ENCODE results near the gene METRN.
A peak's percentile ranks its signal among the peaks of the same experiment; 100 is the strongest.

METRN gene

DNA sequence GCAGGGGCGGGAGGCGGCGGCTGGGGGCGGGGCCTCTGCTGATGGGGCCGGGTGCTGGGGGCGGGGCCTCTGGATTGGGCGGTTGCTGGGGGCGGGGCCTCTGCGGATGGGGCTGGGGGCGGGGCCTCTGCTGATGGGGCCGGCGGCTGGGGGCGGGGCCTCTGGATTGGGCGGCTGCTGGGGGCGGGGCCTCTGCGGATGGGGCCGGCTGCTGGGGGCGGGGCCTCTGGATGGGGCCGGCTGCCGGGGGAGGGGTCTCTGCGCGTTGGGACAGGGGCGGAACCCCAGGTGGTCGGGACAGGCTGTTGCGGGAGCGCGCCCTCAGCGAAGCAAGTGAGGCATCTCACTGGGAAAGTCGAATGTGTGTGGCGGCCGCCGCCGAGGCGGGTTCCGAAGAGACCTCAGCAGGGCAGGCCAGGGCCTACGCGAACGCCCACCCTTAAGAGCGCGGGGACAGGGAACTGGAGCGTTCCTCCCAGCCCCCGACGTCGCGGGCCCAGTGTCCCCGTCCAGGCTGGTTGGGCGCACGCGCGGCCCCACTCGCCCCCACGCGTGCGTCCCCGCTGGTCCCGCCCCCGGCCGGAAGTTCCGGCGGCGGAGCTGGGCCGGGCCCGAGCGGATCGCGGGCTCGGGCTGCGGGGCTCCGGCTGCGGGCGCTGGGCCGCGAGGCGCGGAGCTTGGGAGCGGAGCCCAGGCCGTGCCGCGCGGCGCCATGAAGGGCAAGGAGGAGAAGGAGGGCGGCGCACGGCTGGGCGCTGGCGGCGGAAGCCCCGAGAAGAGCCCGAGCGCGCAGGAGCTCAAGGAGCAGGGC lies 34.9 kb upstream of the METRN start, which contains the start of gene STUB1 (continued):
- TF ChIP-seq, protein P1, sequence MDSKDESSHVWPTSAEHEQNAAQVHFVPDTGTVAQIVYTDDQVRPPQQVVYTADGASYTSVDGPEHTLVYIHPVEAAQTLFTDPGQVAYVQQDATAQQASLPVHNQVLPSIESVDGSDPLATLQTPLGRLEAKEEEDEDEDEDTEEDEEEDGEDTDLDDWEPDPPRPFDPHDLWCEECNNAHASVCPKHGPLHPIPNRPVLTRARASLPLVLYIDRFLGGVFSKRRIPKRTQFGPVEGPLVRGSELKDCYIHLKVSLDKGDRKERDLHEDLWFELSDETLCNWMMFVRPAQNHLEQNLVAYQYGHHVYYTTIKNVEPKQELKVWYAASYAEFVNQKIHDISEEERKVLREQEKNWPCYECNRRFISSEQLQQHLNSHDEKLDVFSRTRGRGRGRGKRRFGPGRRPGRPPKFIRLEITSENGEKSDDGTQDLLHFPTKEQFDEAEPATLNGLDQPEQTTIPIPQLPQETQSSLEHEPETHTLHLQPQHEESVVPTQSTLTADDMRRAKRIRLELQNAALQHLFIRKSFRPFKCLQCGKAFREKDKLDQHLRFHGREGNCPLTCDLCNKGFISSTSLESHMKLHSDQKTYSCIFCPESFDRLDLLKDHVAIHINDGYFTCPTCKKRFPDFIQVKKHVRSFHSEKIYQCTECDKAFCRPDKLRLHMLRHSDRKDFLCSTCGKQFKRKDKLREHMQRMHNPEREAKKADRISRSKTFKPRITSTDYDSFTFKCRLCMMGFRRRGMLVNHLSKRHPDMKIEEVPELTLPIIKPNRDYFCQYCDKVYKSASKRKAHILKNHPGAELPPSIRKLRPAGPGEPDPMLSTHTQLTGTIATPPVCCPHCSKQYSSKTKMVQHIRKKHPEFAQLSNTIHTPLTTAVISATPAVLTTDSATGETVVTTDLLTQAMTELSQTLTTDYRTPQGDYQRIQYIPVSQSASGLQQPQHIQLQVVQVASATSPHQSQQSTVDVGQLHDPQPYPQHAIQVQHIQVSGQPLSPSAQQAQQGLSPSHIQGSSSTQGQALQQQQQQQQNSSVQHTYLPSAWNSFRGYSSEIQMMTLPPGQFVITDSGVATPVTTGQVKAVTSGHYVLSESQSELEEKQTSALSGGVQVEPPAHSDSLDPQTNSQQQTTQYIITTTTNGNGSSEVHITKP (tag by site-specific recombination; IDR thresholded peaks at IDR 0.05), result peak; percentile 96
- TF ChIP-seq ZNF623 (tag by site-specific recombination; IDR thresholded peaks at IDR 0.05) (no peak), ZNF302 (tag by site-specific recombination; IDR thresholded peaks at IDR 0.05; ENCODE audit: low read depth) (no peak), GLIS2 (tag by site-specific recombination; IDR thresholded peaks at IDR 0.05) (peak; percentile 96), ZNF747 (tag by site-specific recombination; IDR thresholded peaks at IDR 0.05) (no peak), ZNF423 (tag by site-specific recombination; IDR thresholded peaks at IDR 0.05) (no peak)

DNA sequence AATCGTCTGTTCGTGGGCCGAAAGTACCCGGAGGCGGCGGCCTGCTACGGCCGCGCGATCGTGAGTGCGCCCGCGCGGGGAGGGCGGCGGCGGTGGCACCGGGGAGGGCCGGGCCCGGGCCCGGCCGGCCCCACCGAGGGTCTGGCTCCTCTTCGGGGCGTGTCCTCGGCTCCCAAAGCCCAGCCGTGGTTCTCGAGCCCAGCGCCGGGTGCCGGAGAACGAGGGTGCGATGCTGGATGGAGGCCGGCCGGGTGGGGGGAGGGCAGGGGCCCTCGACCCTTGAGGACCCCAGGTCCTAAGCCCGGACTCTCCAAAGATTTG lies 34.3 kb upstream of the METRN start:
- Histone ChIP-seq H3K27ac (ENCODE audit: extremely low read depth, low read depth, low read length) (peak overlapping the region; percentile 97), H3K4me1 (ENCODE audit: control insufficient read depth, insufficient read depth, low read length) (peaks cover 14% of the 10 kb centered on the region; the same call in 1 of the 2 replicates), H3K36me3 (ENCODE audit: control insufficient read depth in 2 of 2, insufficient read depth in 1 of 2, low read length in 2 of 2) (peaks cover 3 to 42% of the 10 kb centered on the region in 2 experiments; a peak in 1 of 3 replicates), H3K4me3 (ENCODE audit: low read depth, low read length) (peak overlapping the region; percentile 82), H3K9me3 (ENCODE audit: control insufficient read depth, insufficient read depth, low read depth, low read length) (no peaks in the 10 kb centered on the region)
- TF ChIP-seq ZNF394 (tag by site-specific recombination; IDR thresholded peaks at IDR 0.05; ENCODE audit: borderline replicate concordance) (no peak), ZNF596 (tag by site-specific recombination; IDR thresholded peaks at IDR 0.05) (no peak), ZNF239 (tag by site-specific recombination; IDR thresholded peaks at IDR 0.05) (no peak), HOXC10 (CRISPR knock-in tag; IDR thresholded peaks at IDR 0.05) (no peak), IKZF3 (tag by site-specific recombination; IDR thresholded peaks at IDR 0.05) (no peak), ZNF560 (tag by site-specific recombination; IDR thresholded peaks at IDR 0.05; ENCODE audit: borderline replicate concordance) (no peak), ZNF664 (tag by site-specific recombination; IDR thresholded peaks at IDR 0.05) (no peak)
- CTCF ChIA-PET, result no interaction called here
- POLR2A ChIA-PET, result interaction anchor here (0.9 to 5.4 kb wide), 10 partner anchors 9 to 108 kb away, joined by 3 to 57 read pairs (median 4); partner anchors contain the start of genes ANTKMT, CHTF18, RHOT2 and RPUSD1

DNA sequence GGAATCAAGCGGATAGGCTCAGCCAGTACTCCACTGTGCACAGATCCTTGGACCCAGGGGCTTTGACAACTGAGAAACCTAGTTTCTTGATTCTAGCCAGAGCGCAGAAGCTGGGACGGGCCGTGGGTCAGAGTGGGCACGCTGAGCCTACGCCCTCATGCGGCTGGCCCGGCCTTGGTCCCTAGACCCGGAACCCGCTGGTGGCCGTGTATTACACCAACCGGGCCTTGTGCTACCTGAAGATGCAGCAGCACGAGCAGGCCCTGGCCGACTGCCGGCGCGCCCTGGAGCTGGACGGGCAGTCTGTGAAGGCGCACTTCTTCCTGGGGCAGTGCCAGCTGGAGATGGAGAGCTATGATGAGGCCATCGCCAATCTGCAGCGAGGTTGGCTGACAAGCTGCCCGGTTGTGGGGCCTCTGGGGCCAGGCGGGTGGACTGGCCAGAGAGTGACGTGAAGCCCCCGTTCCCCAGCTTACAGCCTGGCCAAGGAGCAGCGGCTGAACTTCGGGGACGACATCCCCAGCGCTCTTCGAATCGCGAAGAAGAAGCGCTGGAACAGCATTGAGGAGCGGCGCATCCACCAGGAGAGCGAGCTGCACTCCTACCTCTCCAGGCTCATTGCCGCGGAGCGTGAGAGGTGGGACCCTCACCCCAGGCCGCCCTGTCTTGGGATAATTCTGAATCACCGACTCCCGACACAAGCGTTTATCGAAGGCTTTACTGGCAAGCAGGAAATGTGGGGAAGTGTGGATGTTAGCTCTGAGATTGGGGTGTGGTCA lies 33.8 kb upstream of the METRN start:
- peaks cover 3 to 48% of the 10 kb centered on the region in 2 experiments; a peak in 1 of 3 replicates for H3K36me3 ChIP-seq (ENCODE audit: control insufficient read depth in 2 of 2, insufficient read depth in 1 of 2, low read length in 2 of 2)
- H3K4me3 ChIP-seq (ENCODE audit: low read depth, low read length), result peak overlapping the region; percentile 82
- H3K9me3 ChIP-seq (ENCODE audit: control insufficient read depth, insufficient read depth, low read depth, low read length), result no peaks in the 10 kb centered on the region
- ChIA-PET CTCF (interaction anchor here (0.6 to 1.1 kb wide), 4 partner anchors 14 to 376 kb away, joined by 3 to 5 read pairs (median 4); no protein-coding TSS in a partner anchor), POLR2A (interaction anchor here (0.6 to 5.4 kb wide), 10 partner anchors 7 to 131 kb away, joined by 3 to 57 read pairs (median 5); partner anchors contain the start of genes ANTKMT, RHOT2, WDR24 and WDR90)
- H3K27ac ChIP-seq (ENCODE audit: extremely low read depth, low read depth, low read length), result peak overlapping the region; percentile 97
- peaks cover 14% of the 10 kb centered on the region; the same call in 1 of the 2 replicates for H3K4me1 ChIP-seq (ENCODE audit: control insufficient read depth, insufficient read depth, low read length)
- TF ChIP-seq ZNF600 (tag by site-specific recombination; IDR thresholded peaks at IDR 0.05) (peak; percentile 61; the same call in 1 of the 2 replicates), PRDM1 (tag by site-specific recombination; IDR thresholded peaks at IDR 0.05) (no peak), GLI2 (tag by site-specific recombination; IDR thresholded peaks at IDR 0.05; ENCODE audit: borderline replicate concordance, low read depth) (no peak), ZNF146 (tag by site-specific recombination; IDR thresholded peaks at IDR 0.05) (peak; percentile 2; the same call in 1 of the 2 replicates), ZNF335 (tag by site-specific recombination; conservative IDR thresholded peaks at IDR 0.05) (peak; percentile 95), WT1 (tag by site-specific recombination; IDR thresholded peaks at IDR 0.05) (no peak), SCRT2 (tag by site-specific recombination; IDR thresholded peaks at IDR 0.05) (0 out of 2 replicates have a peak, but pooled peaks have one; percentile 10), ZNF132 (tag by site-specific recombination; IDR thresholded peaks at IDR 0.05; ENCODE audit: borderline replicate concordance) (no peak)
- TF ChIP-seq, protein P2, sequence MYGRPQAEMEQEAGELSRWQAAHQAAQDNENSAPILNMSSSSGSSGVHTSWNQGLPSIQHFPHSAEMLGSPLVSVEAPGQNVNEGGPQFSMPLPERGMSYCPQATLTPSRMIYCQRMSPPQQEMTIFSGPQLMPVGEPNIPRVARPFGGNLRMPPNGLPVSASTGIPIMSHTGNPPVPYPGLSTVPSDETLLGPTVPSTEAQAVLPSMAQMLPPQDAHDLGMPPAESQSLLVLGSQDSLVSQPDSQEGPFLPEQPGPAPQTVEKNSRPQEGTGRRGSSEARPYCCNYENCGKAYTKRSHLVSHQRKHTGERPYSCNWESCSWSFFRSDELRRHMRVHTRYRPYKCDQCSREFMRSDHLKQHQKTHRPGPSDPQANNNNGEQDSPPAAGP (tag by site-specific recombination; IDR thresholded peaks at IDR 0.05), result no peak
- TF ChIP-seq, protein P3, sequence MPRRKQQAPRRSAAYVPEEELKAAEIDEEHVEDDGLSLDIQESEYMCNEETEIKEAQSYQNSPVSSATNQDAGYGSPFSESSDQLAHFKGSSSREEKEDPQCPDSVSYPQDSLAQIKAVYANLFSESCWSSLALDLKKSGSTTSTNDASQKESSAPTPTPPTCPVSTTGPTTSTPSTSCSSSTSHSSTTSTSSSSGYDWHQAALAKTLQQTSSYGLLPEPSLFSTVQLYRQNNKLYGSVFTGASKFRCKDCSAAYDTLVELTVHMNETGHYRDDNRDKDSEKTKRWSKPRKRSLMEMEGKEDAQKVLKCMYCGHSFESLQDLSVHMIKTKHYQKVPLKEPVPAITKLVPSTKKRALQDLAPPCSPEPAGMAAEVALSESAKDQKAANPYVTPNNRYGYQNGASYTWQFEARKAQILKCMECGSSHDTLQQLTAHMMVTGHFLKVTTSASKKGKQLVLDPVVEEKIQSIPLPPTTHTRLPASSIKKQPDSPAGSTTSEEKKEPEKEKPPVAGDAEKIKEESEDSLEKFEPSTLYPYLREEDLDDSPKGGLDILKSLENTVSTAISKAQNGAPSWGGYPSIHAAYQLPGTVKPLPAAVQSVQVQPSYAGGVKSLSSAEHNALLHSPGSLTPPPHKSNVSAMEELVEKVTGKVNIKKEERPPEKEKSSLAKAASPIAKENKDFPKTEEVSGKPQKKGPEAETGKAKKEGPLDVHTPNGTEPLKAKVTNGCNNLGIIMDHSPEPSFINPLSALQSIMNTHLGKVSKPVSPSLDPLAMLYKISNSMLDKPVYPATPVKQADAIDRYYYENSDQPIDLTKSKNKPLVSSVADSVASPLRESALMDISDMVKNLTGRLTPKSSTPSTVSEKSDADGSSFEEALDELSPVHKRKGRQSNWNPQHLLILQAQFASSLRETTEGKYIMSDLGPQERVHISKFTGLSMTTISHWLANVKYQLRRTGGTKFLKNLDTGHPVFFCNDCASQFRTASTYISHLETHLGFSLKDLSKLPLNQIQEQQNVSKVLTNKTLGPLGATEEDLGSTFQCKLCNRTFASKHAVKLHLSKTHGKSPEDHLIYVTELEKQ (tag by site-specific recombination; IDR thresholded peaks at IDR 0.05; ENCODE audit: borderline replicate concordance), result no peak

Data from HEK293 (cell line).